Panc1 (cell line): ENCODE results near the gene PAQR4. TPM values are rescaled to one million over a fixed set of nuclear protein-coding genes. Genes with fewer than 3 reads are reported as not detected.
"Not testable (repeated sequence)": the region's sequence is repeated elsewhere in the genome, so short reads cannot be mapped to it uniquely, and the experiment has no call there.

ENCODE experiments used
- ATAC-seq: fragments of 200-7000 bp; cut with Tn5 transposase; 2 replicates; pipeline ENCODE4 v1.9.1; 2020; ENCODE audit warnings: mild to moderate bottlenecking, moderate library complexity
- BruUV-seq: library from RNA; stranded (reverse); fragments of 400-500 nt; replicated peaks from 2 replicates; lab custom pipeline; 2021; lab: Mats Ljungman, UMichigan
- CTCF ChIA-PET: fragments of 300-600 bp; sonication (Branson Sonifier 250); formaldehyde crosslinking; loops from one replicate; lab custom pipeline; 2022; ENCODE audit warnings: antibody characterized with exemption; lab: Charles Lee
- POLR2A ChIA-PET: fragments of 300-600 bp; sonication (Branson Sonifier 250); formaldehyde crosslinking; loops from one replicate; lab custom pipeline; 2022; ENCODE audit warnings: antibody characterized with exemption; lab: Charles Lee
- DNase-seq: peaks from one replicate; pipeline ENCODE4 v3.0.0-alpha.2; 2010; ENCODE audit warnings: low read depth, low spot score
- H3K27ac ChIP-seq: 2 replicates; pipeline ENCODE4 v1.5.1; 2011; ENCODE audit warnings: mild to moderate bottlenecking, low read length, inconsistent platforms
- H3K27me3 ChIP-seq: fragments of 200-500 bp; sonication (Bioruptor generic); 2 replicates; pipeline ENCODE4 v1.6.0; 2014; ENCODE audit warnings: low read length, inconsistent platforms; ENCODE audit not compliant: control insufficient read depth, insufficient read depth
- H3K36me3 ChIP-seq: fragments of 200-500 bp; sonication (Bioruptor generic); 2 replicates; pipeline ENCODE4 v1.5.1; 2014; ENCODE audit warnings: inconsistent platforms, mild to moderate bottlenecking, low read length, moderate library complexity; ENCODE audit not compliant: control insufficient read depth, insufficient read depth
- H3K4me1 ChIP-seq: 2 replicates; pipeline ENCODE4 v1.5.1; 2011; ENCODE audit warnings: inconsistent platforms, mild to moderate bottlenecking, low read length, moderate library complexity; ENCODE audit not compliant: control insufficient read depth, insufficient read depth
- H3K4me3 ChIP-seq, 2 experiments: 2 replicates each; pipeline ENCODE4 v1.5.1; 2011 to 2012; ENCODE audit warnings: low read depth in 2 of 2, low read length in 2 of 2, mild to moderate bottlenecking in 2 of 2, inconsistent platforms in 1 of 2, moderate library complexity in 1 of 2
- H3K9me3 ChIP-seq: fragments of 200-500 bp; sonication (Bioruptor generic); 2 replicates; pipeline ENCODE4 v1.5.1; 2014; ENCODE audit warnings: low read depth, mild to moderate bottlenecking, inconsistent platforms, low read length, moderate library complexity; ENCODE audit not compliant: control insufficient read depth, insufficient read depth
- CTCF ChIP-seq: fragments of 450-650 bp; IDR thresholded peaks from 2 replicates; pipeline ENCODE4 v1.5.1; 2017; ENCODE audit warnings: mild to moderate bottlenecking
- POLR2AphosphoS5 ChIP-seq: IDR thresholded peaks from 2 replicates; pipeline ENCODE4 v1.6.1; 2012; ENCODE audit warnings: mild to moderate bottlenecking, low read depth, low read length, moderate library complexity
- SIN3A ChIP-seq: IDR thresholded peaks from 2 replicates; pipeline ENCODE4 v1.6.1; 2012; ENCODE audit warnings: low read depth, mild to moderate bottlenecking, low read length, moderate library complexity, borderline replicate concordance; ENCODE audit not compliant: insufficient read depth
- TCF7L2 ChIP-seq: IDR thresholded peaks from 2 replicates; pipeline ENCODE4 v1.6.1; 2011; ENCODE audit warnings: mild to moderate bottlenecking, low read depth, low read length, inconsistent platforms
- in situ Hi-C: cut with HindIII; loops from 2 replicates; pipeline ENCODE4 v1.10.0; 2016; ENCODE audit warnings: low sequenced_read_pairs, low pct_unique_long_range_greater_than_20kb
- intact Hi-C: fragments of 100-400 bp; cut with micrococcal nuclease; formaldehyde crosslinking; loops from one replicate; pipeline ENCODE4 v1.10.0; 2022; ENCODE audit not compliant: unreplicated experiment
- total RNA-seq: library from RNA; stranded (reverse); gene quantifications from one replicate; pipeline ENCODE4 v1.2.1, GENCODE V29; 2021; ENCODE audit not compliant: unreplicated experiment
- TF ChIP-seq, protein P1 (sequence below), 2 experiments: IDR thresholded peaks; 2 replicates each; pipeline ENCODE4 v1.6.1; 2011 to 2012; ENCODE audit warnings: low read depth in 2 of 2, control low read depth in 1 of 2, low read length in 1 of 2, mild to moderate bottlenecking in 1 of 2, moderate library complexity in 1 of 2; ENCODE audit not compliant: insufficient read depth in 1 of 2

The PAQR4 gene
- total RNA-seq, 1 experiment from 2014 or later, result 51.8 TPM

DNA sequence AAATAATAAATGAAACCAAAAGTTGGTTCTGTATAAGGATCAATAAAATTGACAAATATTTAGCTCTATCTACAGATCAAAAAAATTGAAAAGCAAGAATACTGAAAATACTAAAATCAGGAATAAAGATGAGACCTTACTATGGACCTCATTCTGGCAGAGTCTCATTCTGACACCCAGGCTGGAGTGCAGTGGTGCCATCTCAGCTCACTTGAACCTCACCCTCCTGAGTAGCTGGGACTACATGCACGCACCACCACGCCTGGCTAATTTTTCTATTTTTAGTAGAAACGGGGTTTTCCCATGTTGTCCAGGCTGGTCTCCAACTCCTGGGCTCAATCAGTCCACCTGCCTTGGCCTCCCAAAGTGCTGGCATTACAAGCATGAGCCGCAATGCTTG, 27.1 kb upstream of the PAQR4 start:
- H3K27me3 ChIP-seq, result no peaks in the 10 kb centered on the region
- no peaks in the 10 kb centered on the region for H3K36me3 ChIP-seq
- TF ChIP-seq SIN3A (no peak), CTCF (no peak), POLR2AphosphoS5 (no peak), TCF7L2 (no peak)
- TF ChIP-seq, protein P1, sequence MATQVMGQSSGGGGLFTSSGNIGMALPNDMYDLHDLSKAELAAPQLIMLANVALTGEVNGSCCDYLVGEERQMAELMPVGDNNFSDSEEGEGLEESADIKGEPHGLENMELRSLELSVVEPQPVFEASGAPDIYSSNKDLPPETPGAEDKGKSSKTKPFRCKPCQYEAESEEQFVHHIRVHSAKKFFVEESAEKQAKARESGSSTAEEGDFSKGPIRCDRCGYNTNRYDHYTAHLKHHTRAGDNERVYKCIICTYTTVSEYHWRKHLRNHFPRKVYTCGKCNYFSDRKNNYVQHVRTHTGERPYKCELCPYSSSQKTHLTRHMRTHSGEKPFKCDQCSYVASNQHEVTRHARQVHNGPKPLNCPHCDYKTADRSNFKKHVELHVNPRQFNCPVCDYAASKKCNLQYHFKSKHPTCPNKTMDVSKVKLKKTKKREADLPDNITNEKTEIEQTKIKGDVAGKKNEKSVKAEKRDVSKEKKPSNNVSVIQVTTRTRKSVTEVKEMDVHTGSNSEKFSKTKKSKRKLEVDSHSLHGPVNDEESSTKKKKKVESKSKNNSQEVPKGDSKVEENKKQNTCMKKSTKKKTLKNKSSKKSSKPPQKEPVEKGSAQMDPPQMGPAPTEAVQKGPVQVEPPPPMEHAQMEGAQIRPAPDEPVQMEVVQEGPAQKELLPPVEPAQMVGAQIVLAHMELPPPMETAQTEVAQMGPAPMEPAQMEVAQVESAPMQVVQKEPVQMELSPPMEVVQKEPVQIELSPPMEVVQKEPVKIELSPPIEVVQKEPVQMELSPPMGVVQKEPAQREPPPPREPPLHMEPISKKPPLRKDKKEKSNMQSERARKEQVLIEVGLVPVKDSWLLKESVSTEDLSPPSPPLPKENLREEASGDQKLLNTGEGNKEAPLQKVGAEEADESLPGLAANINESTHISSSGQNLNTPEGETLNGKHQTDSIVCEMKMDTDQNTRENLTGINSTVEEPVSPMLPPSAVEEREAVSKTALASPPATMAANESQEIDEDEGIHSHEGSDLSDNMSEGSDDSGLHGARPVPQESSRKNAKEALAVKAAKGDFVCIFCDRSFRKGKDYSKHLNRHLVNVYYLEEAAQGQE (IDR thresholded peaks at IDR 0.05; ENCODE audit: insufficient read depth in 1 of 2, low read depth in 2 of 2, low read length in 1 of 2), result no peak
- BruUV-seq, result no TSS peak
- H3K4me1 ChIP-seq, result no peaks in the 10 kb centered on the region
- no peak for DNase-seq
- intact Hi-C loops (no loop called here), in situ Hi-C loops (no loop called here)
- CTCF ChIA-PET, result no interaction called here
- POLR2A ChIA-PET, result interaction anchor here (0.6 kb wide), 1 partner anchor 21 kb away, joined by 12 read pairs; no protein-coding TSS in a partner anchor
- no peaks in the 10 kb centered on the region for H3K9me3 ChIP-seq
- no peak overlapping the region for H3K4me3 ChIP-seq
- H3K27ac ChIP-seq, result no peak overlapping the region
- no peak for ATAC-seq

- H3K4me3 ChIP-seq, H3K27me3 ChIP-seq, H3K27ac ChIP-seq, POLR2A ChIA-PET, DNase-seq, H3K4me1 ChIP-seq, CTCF ChIA-PET, H3K9me3 ChIP-seq, ATAC-seq, H3K36me3 ChIP-seq, in situ Hi-C loops, BruUV-seq, intact Hi-C loops: not testable (repeated sequence)
Observed at GRCh38 chr16:2943716-2944115, 25.4 kb upstream of the PAQR4 start.

- CTCF ChIA-PET, result no interaction called here
- no peak overlapping the region for H3K27ac ChIP-seq
Observed at GRCh38 chr16:2946649-2947048, 22.5 kb upstream of the PAQR4 start.

More at GRCh38 chr16:2946649-2947048, 22.5 kb upstream of the PAQR4 start:
- intact Hi-C loops (no loop called here), in situ Hi-C loops (no loop called here)
- Histone ChIP-seq H3K36me3 (no peaks in the 10 kb centered on the region), H3K9me3 (no peaks in the 10 kb centered on the region), H3K27me3 (no peaks in the 10 kb centered on the region), H3K4me3 (no peak overlapping the region), H3K4me1 (no peaks in the 10 kb centered on the region)
- TSS peak; percentile 60 for BruUV-seq
- no peak for ATAC-seq
- DNase-seq, result no peak
- TF ChIP-seq CTCF, result no peak
- TF ChIP-seq, protein P1 (IDR thresholded peaks at IDR 0.05; ENCODE audit: insufficient read depth in 1 of 2, low read depth in 2 of 2, low read length in 1 of 2), result no peak
- TF ChIP-seq POLR2AphosphoS5, result no peak
- TF ChIP-seq TCF7L2, result no peak
- TF ChIP-seq SIN3A, result no peak
- POLR2A ChIA-PET, result no interaction called here
